Muscle of arm (tissue), 12 donors: Measurements from ENCODE around the gene FHL1. TPM values are rescaled to one million over a fixed set of nuclear protein-coding genes. Genes with fewer than 3 reads are reported as not detected.
"Not testable (repeated sequence)": the region's sequence is repeated elsewhere in the genome, so short reads cannot be mapped to it uniquely, and the experiment has no call there.

Source experiments
- DNase-seq: peaks from one replicate; pipeline ENCODE4 v3.0.0-alpha.2; 2013
- polyA plus RNA-seq, 12 donors: library from polyadenylated mRNA; unstranded; fragments of 120-200 nt; gene quantifications; one replicate each; pipeline ENCODE4 v1.2.1, GENCODE V29; 2013; ENCODE audit not compliant: insufficient read length in 12 of 12

Gene FHL1
- polyA plus RNA-seq, 12 donors, result 444 to 2,334 (median 1,756) TPM; not detected in 1

- no peak for DNase-seq
Observed at GRCh38 chrX:136130931-136131833, 16.2 kb upstream of the FHL1 start.

DNA sequence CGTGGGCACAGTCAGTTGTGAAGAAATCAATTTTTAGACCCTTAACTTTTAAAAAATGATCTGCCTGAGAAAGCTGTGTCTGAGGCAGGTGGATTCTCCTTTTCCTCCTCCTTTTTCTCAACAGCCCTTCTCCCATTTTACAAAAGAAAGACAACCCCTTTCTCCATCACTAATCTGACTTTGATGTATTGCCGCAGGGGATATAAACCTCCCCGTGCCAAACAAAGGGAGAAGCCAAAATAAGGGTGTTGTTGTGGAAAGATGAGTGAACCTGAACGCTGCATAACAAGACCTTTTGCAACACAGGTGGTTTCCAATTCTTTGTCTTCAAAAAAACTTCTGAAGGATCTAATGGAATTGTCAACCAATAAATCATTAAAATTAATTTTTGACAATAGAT is 8.4 kb upstream of the FHL1 start:
- no peak for DNase-seq

GRCh38 chrX:136141569-136141968 is 5.8 kb upstream of the FHL1 start:
- no peak for DNase-seq

DNA sequence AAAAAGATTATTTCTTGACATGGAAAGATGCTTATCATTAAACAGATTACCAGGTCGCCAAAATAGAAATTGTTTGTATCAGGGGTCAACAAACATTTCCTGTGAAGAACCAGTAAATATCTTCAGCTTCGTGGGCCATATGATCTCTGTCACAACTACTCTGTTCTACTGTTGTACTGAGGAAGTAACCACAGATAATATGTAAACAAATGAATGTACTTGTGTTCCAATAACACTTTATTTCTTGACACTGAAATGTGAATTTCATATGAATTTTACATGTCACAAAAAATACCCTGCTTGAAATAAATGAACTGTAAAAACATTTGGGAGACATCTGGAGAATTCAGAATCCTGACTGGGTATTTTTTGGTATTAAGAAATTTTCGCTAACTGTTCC is 4.7 kb upstream of the FHL1 start:
- DNase-seq, result no peak

DNA sequence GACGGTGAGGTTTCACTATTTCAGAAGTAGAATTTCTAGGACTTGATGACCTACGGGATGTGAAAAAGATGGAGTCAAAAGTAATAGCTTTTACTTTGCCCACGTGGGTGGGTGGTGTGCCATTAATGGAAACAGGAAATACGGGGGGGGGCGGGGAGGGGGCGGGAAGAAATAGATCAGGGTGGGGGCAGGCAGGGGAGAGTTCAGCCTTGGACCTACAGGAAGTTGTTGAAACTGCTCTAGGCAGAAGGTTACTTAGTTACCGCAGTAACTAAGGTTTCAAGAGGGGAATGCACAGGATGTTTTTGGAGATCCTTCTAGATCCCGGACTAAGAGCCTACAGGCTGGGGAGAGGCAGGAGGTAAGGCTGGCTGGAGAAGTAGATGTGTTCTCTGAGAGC is 3.6 kb upstream of the FHL1 start:
- no peak for DNase-seq

DNA sequence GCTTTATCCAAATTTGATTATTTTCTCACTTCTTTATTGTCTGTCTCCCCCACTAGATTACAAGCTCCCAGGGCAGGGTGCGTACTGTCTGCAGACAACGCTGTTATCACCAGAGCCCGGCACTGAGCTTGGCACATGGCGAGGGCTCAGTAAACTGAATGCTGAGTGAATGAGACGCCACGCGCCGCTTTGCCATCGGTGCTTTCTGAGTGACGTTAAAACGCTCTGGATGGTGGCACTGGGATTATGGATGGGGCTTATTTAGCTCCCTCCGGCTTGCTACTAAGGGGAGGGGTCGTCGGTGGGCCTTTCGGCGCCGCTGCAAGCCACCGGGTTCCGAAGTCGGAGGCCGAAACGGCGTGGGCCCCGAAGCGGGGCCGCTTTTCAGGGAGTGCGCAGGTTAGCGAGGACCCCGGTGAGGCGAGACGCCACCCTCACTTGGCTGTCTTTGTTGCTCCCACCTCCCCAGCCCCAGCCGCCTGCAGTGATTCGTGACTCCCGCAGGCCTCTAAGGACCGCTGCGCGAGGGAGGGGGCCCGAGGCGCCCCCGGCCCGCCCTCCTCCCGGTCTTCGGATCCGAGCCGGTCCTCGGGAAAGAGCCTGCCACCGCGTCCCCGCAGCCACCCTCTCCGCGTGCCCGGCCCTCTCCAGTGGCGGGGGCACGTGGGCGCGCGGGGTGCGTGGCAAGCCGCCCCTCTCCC is 569 bp upstream of the FHL1 start:
- no peak for DNase-seq

DNA sequence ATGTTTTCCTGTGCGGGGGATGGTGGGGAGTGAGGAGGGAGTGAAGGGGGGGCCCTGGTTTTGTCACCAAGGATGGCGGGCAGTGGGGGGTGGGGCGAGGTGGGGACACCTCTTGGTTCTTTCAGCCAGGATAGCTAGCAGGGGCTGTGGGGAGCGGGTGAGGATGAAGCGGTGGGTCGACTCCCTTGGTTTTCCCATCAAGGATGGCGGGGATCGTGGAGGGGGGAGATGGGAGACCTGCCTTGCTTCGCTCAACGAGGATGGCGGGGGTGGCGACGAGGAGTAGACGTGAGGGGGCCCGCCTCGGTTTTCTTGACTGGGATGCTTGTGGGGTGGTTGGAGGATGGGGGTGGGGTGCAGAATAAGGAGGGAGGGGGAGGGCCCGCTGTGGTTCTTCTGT is 643 bp downstream of the FHL1 start:
- DNase-seq, result no peak

GRCh38 chrX:136148391-136148790 is 1.1 kb downstream of the FHL1 start:
- no peak for DNase-seq

- no peak for DNase-seq
Observed at GRCh38 chrX:136154998-136155397, 7.7 kb downstream of the FHL1 start.

DNA sequence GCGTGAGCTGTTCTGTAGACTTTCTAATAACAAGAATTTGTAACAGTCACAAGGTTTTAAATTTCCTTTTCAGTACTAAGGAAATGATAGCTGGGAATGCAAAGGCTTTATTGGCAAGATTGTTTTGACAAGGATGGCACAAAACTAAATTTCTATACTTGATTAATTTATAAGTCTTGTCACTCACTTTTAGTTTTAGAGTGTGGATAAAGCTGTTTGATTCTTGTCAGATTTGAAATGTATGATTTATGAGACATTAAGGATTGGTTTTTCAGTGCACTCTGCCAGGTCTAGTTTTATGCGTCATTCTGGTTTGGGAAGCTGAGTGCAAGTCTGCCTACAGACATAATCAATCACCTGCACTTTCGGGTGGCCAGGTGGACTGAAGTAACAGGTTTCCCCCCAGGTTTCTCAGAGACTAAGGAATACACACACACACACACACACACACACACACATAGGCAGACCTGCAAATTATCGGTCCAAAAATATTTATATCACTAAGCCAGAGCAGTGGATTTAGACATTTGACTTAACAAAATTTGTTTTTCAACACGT is 9.3 kb downstream of the FHL1 start:
- DNase-seq, result no peak

DNA sequence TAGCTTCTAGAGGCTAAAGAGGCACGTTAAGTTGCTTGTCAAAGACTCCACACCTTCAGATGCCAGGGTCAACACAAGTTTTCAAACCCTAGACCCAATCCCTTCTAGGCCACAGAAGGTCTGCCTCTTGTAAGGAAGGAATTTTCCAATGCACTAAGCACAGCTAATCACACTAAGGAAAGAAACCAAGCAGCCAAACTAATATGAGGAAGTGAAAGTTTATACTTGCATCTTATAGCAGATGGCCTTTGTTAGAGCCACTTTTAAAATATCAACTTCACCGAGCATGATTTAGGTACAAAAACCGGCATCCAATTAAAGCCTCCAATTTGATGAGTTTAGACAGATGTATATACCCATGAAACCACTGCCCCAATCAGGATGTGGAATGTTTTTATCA is 9.9 kb downstream of the FHL1 start:
- DNase-seq, result no peak

DNA sequence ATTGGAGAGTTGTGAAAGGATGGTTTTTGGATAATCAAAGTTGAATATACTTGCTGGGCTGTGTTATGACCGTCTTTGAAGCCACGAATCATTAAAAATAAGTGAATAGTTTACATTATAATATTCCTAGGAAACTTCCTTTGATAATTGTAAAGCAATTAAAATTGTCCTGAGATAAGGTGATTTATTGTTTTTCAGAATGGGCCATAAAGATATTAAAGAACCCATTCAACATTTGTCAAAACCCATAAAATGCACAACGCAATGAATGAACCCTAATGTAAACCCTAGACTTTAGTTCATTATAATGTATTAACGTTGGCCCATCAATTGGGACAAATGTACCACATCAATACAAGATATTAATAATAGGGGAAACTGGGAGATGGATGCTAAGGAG is 11.4 kb downstream of the FHL1 start:
- no peak for DNase-seq

DNA sequence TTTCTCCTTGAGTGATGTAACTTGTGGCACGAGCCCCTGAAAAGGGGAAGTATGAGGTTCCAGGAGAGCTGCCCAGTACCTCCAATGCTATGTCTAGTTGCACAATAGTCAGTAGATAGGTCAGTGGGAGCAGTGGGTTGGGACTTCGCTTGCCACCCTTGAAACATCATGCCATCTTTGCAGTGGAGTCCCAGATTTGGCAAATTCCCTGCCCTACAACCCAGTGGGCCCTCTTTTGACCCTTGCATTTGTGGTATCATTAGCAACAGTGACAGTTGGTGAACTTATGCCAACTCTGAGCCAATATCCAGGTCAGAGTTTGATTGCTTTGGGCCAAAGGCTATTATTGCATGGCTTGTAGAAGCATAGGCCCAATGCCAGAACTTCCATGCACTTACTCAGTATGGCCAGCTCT is 12.3 kb downstream of the FHL1 start:
- no peak for DNase-seq

- no peak for DNase-seq
Observed at GRCh38 chrX:136162827-136163570, 15.7 kb downstream of the FHL1 start.

GRCh38 chrX:136163689-136164088 is 16.4 kb downstream of the FHL1 start:
- DNase-seq, result no peak

DNA sequence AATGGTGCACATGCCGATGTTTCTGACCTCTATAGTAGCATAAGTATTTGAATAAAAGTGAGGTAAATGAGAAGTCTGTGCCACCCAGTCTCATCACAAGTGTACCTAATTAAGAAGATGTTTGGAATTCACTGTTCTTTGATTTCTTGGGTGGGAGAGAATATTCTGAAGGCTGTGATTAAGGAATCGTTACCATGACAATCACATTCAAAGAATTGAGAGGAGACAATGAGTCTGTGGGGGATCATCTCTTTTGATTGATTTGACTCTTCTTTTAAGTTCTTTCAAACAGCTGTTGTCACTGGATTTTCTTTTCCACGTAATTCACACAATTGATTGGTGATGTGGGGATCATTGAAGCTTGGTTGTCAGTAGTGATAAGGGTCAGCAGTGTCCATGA is 18.1 kb downstream of the FHL1 start:
- DNase-seq, result no peak

DNA sequence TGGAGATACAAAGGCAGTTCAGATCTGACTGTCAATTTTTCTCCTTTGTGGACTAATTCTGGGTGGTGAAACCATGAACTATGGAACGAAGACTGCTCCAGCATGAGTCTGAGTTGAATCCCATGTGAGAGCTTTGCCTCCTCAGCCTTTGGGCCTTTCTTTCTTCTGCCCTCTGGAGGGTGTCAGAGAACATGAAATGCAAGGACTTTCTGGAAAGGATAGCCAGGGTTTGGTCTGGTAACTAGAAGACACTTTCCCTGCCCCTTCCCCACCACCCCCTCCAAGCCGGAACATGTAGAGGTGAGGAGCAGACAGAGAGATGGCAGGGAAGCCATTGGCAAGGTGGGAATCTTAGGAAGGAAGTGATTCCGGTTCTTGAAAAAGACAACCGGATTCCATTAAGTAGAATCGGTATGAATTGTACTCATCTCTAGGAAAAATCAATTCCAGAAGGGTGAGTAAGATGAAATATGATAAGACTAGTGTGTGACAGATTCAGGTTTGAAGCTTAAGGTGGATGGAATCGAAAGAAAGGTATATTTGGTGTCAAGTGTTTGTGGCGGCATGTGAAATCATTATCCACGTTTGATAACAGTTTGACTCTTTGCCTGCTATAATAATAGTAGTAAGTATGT is 19.0 kb downstream of the FHL1 start:
- no peak for DNase-seq

DNA sequence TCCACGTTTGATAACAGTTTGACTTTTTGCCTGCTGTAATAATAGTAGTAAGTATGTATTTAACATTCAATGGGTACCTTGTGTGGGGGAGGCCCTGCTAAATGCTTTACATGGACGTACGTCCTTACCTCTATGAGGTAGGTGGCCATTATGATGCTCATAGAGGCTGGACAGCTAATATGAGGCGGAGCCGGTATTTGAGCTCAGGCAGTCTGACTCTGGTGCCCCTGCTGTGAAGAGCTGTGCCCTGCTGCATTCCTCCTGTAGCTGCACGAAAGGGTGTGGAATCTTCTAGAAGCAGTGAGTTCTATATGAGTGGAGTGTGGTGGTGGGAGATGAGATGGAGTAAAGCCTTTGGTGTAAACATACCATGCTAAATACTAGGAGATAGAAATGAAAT is 20.7 kb downstream of the FHL1 start:
- not testable (repeated sequence) for DNase-seq

DNA sequence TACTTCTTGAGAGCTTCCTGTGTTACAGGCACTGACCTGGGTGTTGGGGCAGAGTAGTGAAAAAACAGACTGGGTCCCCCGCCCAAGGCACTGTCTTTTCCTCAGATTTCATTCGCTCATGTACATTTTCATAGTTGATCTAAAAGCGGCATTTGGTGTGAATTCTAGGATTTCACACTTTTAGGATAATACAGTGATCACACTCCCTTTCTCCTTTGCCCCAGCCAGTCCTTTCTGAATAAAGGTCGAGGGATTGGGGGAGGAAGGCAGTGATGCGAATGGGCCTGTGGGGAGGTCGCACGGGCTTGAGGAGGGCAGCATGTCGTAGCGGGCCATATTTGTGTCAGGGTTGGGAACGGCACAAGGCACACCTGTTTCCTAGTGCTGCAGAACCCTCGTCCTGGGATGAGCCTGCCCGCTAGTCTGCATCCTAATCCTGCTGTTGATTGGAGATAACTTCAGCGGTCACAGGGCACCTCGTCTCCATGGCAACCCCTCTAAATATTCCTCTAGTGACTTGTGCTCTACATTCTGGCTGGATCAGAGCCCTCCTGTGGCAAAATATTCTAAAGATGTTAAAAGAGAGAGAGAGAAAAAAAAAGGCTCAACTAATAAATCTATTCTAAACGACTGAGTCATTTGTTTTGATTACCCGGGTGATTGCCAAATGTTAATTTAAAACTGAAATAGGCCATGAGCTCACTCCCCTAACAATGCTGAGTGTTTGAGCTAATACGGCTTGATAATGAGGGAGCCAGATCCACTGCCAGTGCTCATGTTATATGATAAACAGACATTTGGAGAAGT is 21.8 kb downstream of the FHL1 start:
- DNase-seq, result peak; percentile 57

- DNase-seq, result no peak
Observed at GRCh38 chrX:136170139-136170800, 22.9 kb downstream of the FHL1 start.
